ENCODE measurements around the gene FAM78A. TPM values are rescaled to one million over a fixed set of nuclear protein-coding genes. Genes with fewer than 3 reads are reported as not detected.
"Not testable (repeated sequence)": the region's sequence is repeated elsewhere in the genome, so short reads cannot be mapped to it uniquely, and the experiment has no call there.

Gene FAM78A
- total RNA-seq, 1 donor from 2014 or later: 7.0 TPM

DNA sequence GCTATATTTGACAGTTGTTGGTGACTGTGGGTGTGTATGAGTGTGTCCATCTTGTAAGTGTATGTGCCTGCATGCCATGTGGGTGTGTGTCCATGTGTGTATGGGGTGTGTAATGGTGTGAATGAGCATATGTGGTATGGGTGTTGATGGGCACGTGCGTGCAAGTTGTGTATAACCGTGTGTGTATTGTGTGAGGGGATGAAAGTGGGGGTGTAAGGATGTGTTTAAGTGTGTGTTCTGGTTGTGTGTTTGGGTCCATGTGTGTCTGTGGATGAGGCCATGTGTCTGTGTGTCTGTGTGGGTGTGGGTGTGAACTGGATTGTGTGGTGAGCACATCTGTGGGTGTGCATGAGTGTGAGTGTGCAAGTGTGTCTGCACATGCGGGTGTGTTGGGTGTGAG, 5.9 kb upstream of the FAM78A start:
- no peak for DNase-seq (ENCODE audit: low read depth)

DNA sequence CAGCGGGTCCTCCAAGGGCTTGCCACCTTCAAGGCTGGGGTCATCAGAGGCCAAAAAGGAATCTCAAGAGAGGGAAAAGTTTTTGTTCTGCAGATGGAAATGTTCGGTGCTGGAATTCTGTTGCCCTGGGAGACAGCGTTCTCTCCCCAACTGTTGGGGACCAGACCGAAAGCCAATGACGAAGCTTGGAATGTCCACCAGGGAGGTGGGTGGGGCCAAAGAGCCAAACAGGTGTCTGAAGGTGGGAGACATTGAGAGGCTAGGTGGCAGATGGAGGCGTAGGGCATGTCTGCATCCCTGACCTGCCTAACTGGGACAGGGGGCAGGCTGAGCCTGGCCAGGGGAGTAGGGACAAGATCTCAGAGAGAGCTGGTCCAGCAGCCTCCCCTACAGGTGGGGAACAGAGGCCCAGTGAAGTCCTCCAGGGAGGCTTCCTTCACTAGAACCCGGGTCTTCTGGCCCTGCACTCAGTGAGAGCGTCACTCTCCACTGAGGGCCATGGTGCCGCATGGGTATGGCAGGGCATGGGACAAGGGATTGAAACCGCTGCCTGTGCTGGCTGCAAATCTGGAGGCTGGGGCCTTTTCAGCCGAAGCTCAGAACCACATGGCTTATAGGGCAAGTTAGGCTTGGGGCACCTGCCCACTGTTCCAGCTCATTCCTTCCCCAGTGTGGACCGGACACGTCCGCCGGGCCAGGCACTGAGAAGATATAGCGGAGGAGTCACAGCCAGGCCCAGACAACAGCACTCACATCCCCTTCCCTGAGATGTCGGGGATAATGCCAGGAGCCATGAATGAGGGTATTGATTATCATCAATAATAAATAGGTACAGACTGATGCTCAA, 5.0 kb upstream of the FAM78A start:
- DNase-seq (ENCODE audit: low read depth): no peak

DNA sequence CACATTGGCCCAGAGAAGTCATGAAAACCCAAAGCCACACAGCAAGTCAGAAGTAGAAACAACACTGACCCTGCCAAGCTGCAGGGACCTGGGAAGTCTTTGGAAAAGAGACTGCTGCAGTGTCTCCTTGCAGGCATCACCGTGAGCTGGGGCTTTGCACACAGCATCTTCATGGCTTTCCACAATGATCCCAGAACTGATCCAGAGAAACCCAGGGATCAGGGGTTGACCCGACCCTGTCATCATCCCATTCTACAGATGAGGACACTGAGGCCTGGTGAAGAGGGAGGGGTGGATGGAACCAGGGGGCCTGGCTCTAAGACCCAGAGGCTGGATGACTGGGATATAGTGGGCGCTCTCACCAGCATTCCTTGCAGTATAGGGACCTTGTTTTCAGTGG, 4.3 kb upstream of the FAM78A start:
- DNase-seq (ENCODE audit: low read depth): no peak

DNA sequence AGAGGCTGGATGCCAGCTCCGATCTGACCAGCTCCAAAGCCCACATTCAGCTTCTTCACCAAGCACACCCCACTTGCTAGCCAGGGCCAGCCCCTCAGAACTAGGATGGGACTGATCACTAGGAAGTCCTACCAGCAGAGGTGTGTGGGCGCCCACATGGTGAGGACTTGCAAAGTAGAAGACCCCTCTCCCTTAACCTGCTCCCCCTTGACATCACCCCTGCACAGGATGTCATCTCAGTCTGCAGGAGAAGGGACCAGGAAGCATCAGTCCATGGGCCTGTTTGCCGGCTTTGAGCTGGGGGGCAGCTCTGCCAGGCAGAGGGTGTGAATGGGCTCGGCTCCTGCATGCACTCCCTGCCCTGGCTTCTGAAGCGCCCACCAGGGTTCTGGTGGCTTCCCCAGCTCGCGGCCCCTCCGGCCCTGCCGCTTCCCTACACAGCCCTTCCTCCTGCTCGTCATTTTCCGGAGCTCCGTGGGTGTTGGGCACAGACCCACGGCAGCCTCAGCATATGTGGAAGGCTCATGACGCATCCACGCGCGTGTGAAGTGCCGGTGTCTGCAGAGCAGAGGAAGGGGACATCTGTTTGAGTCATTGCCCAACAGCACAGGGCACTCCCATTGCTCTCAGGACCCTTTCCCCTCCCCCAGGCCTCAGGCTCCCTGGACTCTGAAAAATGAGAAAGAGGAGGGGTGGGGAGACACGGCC, 3.7 kb upstream of the FAM78A start:
- DNase-seq (ENCODE audit: low read depth): no peak

DNA sequence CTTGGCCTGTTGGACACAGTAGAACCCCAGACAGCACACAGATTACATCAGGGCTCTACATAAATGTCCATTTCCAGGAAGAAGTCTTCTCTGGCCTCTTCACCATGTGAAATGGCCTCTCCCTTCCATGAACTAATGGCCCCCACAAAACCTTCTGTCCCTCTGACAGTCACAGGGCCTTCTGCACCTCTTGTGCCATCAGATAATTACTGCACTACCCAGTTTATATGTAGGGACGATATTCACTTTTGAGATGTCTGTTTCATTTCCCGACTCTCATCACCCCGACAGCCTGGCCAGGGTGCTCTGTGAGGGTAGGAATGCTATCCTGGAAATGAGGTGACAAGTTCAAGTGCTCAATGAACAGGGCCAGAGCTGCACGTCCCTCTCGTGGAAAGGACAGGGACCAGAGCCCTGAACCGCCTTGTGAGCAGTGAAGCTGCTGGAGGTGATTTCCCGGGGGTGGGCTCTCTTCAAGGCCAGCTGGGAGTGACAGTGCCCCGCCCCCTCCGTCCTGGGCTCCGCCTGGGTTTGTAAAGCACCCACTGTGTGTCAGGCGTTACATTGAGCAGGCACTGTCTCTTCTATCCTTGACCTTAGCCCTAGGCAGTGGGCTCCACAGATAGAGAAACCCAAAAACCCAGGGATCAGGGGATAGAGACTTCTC, 3.0 kb upstream of the FAM78A start:
- no peak for DNase-seq (ENCODE audit: low read depth)

DNA sequence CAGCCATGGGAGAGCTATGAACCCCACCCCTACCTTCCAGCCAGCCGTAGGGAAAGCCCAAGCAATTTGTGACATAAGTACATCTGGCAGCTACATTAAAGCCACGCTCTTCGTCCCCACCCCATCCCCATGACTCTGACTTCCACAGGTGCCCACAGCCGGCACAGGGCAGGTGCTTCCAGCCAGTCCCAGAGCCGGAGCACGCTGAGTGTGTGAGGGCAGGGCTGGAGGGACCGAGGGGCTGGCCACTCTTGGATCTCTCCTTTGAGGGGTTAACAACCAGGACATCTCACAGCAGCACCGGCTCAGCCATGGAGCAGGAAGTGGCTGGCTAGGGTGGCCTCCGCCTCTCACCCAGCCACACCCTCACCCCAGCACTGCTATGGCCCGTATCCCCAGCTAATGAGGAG, 2.4 kb upstream of the FAM78A start:
- DNase-seq (ENCODE audit: low read depth): no peak

DNA sequence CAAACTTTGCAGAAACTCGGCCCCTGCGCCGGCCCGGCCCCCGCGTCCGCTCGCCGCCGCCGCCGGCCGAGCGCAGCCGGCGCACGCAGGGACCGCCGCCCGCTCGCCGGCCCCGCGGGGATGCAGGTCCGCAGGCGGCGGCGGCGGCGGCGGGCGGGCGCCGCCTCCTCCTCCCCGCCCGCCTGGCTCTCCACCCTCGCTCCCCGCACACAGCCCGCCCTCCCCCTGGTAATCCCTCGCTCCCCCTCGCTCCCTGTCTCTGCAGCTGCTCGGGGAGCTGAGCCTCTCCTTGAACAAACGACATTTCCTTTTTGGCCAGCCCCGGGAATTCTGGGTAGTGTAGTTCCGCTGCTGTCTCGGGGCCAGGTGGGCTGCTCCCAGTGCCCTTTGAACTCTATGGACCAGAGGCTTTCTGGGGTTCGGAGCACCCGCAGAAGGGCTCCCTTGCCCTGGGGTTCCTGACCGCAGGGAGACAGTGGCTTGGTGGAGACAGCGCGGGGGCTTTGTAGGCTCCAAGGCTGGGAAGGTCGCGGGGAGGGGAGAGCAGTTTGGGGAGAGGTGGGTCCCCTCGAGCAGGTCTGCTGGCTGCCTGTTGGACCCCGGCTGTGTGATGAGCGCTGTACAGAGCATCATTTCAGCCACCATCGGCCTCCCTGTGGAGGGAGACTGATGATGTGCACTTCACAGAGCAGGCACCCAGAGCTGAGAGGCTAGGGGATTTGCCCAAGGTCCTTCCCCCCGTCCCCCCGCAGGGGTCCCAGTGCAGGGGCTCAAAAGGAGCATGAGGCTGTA, 1.8 kb upstream of the FAM78A start:
- peak; percentile 94 for DNase-seq (ENCODE audit: low read depth)

DNA sequence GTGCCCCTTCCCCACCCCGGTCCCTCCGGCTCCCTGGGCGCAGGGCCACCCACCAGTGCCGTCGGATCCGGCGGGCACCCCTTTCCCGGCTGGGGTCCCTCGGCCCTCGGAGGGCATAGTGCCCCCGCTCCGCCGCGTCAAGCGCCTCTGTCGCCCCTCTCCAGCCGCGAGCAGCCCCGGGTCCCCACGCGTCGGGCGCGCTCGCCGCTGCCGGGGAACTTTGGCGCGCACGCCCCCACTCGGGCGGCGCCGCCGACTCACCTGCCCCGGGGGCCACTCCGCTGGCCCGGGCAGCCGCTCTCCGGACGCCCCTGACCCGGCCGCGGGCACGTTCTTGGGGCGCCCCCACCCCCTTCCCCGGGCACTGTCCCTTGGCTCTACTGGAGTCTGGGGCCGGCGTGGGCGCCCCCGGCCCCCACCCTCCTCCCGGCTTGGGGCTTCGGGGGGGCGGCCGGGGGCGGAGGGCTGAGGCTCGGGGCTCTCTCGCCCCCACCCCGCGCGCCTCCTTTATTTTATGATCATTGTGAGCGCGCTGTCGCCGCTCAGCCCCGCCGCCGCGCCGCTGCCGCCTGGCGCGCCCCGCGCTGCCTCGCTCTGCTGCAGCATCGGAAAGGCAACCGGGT, 1.1 kb upstream of the FAM78A start:
- no peak for DNase-seq (ENCODE audit: low read depth)

DNA sequence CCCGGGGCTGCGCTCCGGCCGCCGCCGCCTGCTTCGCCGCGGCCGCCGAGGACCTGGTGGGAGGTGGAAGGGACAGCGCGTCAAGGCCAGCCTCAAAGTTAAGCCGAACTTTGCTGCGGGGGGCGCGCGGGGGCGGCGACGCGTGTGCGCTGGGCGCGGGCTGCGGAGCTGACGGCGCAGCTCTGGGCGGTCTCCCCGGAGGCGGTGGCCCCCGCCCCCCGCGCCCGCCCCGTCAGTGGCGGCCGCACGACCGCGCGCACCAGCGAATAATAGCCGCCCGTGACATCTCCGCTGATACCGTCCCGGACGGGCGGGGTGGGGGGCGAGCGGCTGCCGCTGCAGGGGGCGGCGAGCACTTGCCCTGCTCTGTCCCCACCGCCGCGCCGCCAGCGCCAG, 579 bp upstream of the FAM78A start:
- no peak for DNase-seq (ENCODE audit: low read depth)

DNA sequence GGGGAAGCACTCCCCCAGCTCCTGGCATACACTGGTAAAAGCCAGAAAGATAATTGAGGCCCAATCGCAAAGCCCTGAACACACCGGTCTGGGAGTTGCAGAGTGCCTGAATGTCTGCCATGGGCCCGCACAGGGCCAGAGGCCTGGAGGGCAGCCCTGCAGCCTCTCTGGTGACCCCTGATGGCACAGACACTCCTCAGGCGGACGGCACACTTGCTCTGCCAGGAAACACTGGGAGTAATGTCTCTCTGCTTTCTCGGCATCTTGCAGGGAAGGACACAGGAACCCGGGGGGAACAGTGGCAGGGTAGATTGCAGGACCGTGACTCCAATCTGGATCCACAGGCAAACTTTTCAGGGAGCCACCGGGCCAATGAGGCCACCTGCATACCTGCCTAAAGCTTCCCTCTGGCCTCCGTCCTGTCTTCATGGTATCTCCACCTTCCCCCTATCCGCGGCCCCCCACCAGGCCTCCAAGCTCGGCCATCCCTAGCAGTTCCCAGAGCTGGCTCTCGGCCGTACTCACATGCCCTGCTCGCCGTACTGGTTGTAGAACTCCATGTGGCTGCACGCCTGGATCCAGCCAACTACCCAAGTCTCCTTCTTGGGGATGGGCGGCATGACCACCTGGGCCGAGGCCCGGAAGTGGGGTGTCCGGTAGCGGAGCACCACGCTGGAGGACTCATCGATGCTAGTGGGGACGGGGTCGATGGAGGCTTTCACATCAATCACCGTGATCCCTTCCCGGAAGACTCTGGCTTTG, 797 bp downstream of the FAM78A start:
- peak; percentile 42 for DNase-seq (ENCODE audit: low read depth)

DNA sequence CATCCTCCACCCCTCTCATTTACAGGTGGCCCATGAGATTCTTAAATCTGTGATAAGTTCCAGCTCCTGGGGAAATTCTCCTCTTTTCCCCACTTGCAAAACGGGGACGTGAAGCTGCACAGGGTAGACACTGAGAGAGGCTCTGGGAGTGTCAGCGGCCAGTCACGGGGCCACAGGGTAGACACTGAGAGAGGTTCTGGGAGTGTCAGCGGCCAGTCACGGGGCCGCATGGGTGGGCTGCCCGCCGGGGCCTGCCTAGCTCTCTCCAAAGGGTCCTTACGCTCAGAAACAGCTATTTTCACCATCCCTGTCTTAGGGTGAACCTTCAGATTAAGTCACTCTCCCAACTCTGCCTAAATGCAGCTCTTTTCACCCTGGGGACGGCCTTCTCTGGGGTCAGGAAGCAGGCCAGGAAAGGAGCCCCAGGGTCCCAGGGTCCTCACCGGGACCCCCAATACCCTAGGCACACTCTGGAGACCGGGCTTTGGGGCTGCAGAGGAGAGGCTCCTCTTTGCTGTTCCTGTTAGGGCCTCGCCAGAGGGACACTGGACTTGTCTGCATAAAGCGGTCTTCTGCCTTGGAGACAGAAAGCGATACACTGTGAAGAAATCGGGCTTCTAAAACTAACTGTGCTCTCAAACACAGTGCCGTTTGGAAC, 1.5 kb downstream of the FAM78A start:
- DNase-seq (ENCODE audit: low read depth): no peak

DNA sequence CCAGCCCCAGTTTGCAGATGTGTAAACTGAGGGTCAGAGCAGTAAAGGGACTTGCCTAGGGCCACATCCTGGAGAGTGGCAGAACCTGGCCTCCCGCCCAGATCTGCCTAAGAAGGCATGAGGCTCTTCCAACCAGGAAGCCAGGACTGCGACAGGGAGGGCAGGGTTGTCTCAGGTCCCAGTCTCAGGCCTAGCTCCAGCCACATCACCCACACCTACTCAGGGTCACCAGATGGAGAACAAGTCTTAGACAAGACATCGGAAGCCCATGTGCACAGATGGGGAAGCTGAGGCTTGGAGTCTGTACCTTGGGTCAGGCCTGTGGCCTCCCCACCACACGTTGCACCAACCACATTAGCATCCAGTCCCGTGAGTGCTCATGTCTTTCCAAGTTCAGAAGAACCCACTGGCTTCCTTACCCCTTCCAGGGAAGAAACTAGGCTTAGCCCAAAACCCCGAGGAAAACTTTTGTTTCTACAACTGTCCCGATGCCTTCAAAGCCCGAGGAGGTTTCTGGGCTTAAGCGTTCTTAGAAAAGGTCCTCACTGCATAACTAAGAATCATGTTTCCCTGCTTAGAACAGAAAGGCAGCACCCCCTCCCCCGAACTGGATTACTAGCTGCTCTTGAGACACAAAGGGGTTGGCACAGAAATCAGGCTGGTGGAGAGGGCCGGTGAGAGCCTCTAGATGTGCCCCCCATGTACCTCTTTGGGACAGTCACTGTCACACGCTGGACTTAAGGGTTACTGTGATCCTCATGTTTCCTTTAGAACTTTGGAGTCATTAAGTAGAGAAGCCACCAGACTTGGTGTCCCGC, 2.2 kb downstream of the FAM78A start:
- no peak for DNase-seq (ENCODE audit: low read depth)

DNA sequence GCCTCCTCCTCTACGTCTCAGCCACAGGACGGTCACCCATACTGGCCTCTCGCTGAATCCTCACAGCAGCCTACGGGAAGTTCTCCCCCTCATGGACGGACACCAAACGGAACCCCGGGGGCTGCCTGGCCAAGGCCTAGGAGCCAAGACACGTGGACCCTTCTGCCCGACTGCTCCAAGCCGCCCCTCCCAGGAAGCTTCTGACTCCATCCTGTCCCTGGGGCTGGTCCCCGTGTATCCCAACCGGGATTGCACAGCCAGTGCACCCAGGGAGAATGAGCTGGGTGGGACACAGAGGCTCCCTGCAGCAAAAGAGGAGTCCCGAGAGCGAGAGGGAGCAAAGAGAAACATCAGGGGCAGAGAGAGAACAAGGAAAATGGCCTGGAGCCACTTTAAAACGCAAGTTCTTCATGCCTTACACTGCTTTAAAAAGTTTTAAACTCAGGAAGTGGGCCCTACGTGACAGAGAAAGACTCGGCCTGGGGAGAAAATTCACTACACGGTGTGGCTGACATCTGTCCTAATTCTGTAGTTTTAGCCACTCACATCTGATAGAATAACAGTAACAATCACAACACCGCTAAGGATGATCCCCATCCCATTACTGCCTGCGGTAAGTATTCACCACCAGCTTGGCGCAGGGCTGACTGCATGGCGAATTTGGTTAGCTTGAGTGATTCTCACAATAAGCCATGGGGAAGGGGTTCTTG, 3.0 kb downstream of the FAM78A start:
- no peak for DNase-seq (ENCODE audit: low read depth)

DNA sequence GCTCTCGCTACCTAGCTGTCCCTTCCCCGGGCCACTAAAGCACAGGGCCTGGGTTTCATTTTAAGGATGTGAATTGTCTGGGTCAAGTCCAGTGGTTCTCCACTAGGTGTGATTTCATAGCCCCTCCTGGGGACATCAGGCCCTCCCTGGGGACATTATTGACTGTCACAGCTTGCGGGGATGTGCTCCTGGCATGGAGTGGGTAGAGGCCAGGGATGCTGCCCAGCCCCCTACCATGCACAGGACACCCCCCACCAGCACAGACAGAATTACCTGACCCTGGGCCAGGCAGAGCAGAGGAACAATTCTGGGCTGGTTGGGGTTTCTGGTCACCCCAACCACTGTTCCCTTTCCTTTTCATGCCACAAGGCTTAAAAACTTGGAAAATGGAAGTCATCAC, 4.1 kb downstream of the FAM78A start:
- DNase-seq (ENCODE audit: low read depth): no peak

DNA sequence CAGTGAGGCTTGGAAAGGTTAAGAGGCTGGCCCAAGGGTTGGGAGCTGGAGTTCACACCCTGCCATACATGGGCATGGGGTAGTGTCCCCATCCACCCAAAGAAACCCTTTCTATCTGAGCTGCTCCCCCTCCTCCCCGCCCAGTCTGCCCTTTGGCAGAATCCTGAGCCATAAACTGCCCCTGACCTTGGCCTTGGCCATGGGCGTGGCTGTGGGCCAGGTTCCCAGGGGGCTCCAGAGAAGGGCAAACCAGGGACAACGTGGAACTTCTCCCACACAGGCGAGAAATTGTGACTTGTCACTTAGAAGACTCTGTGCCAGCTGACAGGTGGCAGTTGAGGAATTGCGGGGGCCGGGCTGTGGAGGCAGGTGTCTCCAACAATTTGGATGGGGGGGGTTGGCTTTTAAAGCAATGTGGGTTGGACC, 4.8 kb downstream of the FAM78A start:
- DNase-seq (ENCODE audit: low read depth): no peak

DNA sequence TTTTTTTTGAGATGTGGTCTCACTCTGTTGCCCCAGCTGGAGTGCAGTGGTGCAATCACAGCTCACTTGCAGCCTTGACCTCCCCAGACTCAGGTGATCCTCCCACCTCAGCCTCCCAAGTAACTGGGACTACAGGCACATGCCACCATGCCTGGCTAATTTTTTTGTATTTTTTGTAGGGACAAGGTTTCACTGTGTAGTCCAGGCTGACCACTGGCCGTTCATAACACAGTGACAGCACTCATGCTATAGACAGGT, 5.4 kb downstream of the FAM78A start:
- DNase-seq (ENCODE audit: low read depth): not testable (repeated sequence)

DNA sequence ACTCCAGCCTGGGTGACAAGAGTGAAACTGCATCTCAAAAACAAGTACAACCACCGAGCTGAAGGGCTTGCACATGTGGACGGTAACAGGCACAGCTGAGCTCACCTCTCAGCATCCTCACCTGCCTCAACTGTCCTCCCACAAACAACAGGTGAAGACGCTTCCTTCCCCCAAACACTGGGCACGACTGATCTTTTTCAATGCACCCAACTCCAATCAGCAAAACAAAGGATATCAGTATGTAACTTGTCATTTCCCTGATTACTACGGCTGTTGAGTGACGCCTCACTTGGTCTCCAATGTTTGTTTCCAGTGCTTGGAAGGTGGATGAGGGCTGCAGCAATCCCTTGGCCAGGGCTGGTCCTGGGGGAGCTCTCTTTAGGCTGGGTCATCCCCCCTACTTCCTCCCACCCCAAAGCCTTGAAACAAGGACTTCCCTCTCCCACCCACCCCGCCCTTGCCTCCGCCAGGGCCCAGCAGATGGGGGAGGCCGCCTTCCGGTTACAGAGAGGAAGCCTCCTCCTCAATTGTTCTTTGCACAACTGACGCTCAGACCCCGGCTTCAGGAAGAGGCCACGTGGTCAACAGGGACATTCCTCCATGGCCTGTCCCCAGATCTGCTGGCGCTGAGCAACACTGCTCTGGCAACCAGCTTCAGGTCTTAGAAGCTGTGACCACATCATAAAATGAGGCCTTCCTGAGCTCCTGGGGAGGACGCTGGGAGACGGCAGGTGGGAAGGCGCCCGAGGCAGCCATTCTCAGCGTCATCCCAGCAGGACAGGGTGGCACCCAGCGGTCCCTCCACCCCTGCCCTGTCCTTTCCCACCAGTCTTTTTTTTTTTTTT, 5.9 kb downstream of the FAM78A start:
- DNase-seq (ENCODE audit: low read depth): no peak
